ENCODE measurements around the gene SLC38A2.
"Not testable (repeated sequence)": the region's sequence is repeated elsewhere in the genome, so short reads cannot be mapped to it uniquely, and the experiment has no call there.

Gene SLC38A2

DNA sequence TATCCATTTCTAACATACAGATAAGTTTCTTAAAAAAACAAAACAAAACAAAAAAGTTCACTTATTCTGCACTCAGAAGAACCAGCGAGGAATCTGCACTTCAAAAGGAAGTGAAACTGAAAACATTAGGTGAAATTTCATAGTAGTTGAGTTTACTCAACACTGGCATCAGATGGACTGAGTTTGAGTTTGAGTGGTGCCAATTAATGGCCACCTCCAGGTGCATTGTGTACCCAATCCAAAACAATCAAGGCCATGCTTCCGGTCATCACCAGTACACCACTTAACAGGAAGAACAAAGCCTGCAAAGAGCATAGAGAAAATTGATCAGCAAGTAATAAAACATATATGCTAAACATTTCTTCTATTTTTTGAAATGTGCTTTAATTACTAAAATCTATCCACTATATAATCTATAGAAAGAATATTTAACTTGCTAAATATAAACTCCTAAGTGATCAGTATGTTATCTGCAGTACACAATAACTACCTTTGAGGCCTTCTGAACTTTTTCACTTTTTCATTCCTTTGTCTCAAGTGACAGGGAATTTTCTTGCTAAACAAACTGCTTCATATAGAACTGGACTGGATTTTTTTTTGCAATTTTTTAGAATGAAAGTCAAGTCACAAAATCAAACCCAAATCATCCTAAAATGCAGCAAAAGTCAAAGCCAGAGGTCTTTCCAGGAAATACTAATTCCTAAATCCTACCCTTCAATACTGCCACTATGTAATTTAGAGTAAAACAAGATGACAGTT lies 11.5 kb downstream of the SLC38A2 start:
- DNase-seq (ENCODE audit: low read depth), result no peak

- DNase-seq (ENCODE audit: low read depth), result no peak
Observed at GRCh38 chr12:46360370-46360769, 12.2 kb downstream of the SLC38A2 start.

GRCh38 chr12:46359667-46360280 lies 12.8 kb downstream of the SLC38A2 start:
- DNase-seq (ENCODE audit: low read depth), result no peak

DNA sequence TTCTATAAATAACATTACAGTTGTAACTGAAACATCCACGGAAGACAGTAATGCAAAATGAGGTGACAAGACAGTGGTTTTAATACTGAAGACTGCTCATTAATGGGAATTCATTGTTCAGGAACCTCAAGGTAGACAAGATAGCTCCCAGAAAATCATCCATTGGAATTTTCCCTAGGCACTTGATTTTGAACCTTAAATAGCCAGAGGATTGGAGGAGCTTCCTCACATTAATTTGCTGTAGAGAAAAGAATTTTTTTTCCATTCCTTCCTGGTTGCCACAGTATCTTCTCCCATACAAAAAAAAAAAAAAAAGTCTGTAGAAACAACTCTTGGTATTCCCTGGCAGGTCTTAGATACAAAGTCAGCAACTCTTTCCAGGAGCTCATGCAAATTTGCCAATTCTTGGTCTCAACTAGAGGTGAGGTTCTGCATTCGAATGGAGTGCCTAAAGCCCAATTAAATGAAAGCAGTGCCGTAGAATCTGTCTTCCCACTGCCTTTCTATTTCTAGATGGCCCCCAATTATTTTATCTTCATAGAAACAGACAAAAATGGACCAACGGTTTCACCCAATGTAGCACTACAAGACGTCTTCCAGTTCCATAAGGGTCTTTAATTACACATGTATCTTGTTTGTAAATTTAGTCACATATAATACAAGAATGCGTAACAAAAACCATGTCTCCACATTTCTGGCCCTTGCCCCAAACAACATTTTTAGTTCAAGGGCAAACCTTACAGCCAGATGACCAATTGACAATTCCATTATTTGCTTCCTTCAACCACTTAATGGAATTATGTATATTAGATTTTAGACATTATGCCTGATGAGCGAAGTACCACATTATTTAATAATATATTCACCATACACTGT lies 13.5 kb downstream of the SLC38A2 start:
- DNase-seq (ENCODE audit: low read depth), result no peak

GRCh38 chr12:46358325-46358700 lies 14.3 kb downstream of the SLC38A2 start:
- no peak for DNase-seq (ENCODE audit: low read depth)

DNA sequence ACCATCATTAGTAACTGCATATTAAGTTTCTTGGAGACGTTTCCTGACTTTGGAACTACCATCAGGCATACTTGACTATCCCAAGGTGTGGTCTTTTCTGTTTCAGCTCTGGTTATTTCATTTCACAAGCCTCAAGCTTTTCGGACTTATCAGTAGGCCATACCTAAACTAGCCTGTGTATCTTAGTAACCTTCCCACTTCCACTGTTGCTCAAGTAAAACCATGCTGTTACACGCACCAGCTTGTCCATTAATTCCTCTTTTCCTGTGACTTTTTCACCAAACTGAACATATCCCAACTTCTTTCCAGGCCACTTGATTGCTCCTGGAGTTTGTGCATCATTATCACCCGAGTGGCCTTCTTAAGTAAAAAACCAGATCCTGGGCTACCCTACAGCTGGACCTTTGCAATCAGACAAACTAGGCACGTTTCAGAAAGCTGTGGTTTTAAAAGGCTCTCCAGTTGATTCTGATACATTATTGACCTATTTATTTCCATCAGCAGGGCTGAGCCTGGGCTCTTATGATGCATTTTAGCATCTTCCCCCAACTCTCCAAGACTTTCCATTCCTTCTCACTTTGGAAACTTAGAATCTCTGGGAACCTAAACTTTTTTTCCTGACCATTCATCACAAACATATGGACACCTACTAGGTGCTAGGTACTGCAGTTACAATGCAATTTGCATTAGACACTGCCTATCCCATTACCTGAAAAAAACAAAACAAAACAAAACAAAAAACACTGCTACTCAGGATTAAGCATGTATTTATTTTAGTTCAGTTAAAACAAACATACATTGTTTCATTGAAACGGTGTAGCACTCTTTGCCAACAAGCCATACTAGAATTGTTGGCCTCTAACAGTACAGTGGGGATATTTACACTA lies 14.9 kb downstream of the SLC38A2 start:
- peak; percentile 43 for DNase-seq (ENCODE audit: low read depth)

DNA sequence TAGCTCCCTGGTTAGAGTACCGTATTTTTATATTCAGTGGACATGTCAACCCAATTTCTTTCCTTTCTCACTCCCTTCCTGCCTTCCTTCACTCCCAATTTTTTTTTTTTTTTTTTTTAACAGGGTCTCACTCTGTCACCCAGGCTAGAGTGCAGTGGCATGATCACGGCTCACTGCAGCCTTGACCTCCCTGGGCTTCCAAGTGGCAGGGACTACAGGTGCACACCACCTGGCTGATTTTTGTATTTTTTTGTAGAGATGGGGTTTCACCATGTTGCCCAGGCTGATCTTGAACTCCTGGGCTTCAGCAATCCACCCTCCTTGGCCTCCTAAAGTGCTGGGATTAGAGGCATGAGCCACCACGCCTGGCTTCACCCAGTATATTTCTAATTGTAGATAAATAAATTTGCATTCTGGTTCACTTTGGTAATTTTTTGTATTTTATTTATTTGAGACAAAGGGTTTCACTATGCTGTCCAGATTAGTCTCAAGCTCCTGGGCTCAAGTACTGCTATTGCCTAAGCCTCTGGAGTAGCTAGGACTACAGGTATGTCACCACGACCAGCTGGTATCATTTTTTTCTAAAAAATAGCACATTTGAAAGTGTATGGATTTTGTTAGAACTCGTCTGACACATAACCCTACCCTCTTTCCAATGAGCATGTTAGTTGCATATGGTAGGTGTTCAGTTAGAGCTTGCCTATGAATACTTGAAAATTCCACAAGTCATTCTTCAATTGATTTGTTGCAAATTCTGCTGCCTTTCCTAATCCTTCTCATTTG lies 15.7 kb downstream of the SLC38A2 start:
- no peak for DNase-seq (ENCODE audit: low read depth)

- DNase-seq (ENCODE audit: low read depth), result no peak
Observed at GRCh38 chr12:46354802-46355199, 17.8 kb downstream of the SLC38A2 start.

DNA sequence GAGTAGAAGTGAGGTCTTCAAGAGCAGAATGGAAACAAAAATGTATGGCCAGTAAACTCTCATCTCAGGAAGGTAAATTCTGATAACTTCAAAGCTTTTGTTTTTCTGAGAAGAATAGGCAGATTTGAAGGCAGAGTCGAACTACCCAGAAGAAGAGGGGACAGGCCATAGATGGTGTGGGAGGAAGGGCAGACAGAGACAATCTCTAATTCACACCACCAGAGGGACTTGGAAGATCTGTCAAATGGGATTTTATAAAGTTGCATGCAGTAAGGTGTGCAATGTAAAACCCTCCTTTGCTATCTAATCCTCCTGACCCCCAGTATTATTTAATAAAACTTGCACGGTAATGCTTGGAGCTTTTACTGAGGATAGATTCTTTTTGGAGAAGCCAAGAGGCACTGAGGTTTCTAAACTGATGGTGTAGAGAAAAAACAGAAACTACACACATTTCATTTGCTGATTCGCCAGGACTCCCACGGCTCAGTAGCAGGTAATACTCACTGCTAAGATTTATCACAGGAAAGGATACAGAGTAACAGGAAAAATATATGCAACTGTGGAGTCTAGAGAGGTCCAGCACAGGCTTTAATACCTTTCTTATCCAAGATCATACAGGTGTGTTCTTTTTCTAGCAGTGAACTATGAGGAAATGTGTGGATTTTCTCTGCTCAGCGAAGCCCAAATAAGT lies 18.3 kb downstream of the SLC38A2 start:
- DNase-seq (ENCODE audit: low read depth), result no peak

DNA sequence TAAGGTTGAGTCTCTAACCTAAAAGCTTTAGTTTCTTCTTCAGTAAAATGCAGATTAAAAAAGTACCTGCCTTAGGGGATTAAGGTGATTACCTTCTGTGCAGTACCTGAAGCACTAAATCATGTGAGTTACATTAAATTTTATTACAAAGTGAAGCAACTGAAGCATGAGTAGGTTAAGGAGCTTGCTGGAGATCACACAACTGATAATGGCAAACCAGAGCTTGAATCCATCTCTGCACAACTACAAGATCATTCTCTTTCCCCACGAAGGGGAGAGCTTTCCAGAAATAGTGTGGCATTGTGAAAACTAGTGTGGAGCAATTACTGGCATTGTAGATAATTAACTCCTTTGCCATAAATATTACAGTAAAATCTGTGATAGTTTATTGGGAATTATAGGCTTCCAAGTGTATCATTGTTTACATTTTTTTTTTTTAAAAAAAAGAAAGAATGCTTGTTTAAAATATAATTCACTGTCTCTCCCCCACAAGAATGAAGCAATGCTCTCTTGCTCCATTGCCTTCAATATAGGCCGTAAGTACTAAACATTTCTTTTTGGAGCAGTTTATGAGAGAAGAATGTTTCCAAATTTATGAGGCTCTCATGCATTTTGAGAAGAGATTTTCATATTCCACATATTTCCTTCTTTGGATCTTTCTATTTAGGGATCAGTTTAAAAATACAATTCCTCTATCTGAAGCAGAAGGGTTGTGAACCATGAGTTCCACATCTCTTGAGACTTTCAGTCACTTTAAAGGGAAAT lies 20.5 kb downstream of the SLC38A2 start:
- DNase-seq (ENCODE audit: low read depth), result no peak

- DNase-seq (ENCODE audit: low read depth), result no peak
Observed at GRCh38 chr12:46351138-46351537, 21.4 kb downstream of the SLC38A2 start.

- DNase-seq (ENCODE audit: low read depth), result no peak
Observed at GRCh38 chr12:46349253-46349652, 23.3 kb downstream of the SLC38A2 start.

GRCh38 chr12:46343118-46343852 lies 29.3 kb downstream of the SLC38A2 start:
- DNase-seq (ENCODE audit: low read depth), result no peak

- DNase-seq (ENCODE audit: low read depth), result no peak
Observed at GRCh38 chr12:46342562-46343033, 30.0 kb downstream of the SLC38A2 start.

- no peak for DNase-seq (ENCODE audit: low read depth)
Observed at GRCh38 chr12:46339051-46339450, 33.5 kb downstream of the SLC38A2 start.

DNA sequence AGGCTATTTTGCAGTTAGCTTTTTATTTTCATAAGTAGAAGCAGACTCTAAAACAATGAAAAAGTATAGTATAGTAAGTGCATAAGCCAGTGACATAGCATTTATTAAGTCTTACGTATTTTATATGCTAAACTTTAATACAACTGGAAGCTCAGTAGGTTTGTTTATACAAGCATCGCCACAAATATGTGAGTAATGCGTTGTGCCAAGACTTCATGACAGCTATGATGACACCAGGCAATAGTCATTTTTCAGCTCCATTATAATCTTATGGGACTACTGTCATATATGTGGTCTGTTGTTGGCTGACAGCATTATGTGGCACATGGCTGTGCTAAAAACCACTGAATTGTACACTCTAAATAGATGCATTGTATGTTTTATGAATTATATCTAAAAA lies 40.3 kb downstream of the SLC38A2 start:
- no peak for DNase-seq (ENCODE audit: low read depth)

DNA sequence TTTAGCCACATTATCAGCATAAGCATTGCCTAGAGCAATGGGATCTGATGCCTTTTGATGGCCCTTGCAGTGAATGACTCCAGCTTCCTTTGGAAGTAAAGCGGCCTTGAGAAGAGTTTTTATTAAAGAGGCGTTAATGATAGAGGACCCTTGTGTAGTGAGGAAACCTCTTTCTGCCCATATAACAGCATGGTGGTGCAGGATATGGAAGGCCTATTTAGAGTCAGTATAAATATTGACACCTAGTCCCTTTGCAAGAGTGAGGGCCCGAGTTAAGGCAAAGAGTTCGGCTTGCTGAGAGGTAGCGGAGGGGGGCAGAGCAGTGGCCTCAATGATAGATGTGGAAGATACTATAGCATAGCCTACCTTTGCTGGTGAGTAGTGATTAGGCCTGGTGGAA lies 47.5 kb downstream of the SLC38A2 start:
- not testable (repeated sequence) for DNase-seq (ENCODE audit: low read depth)

- no peak for DNase-seq (ENCODE audit: low read depth)
Observed at GRCh38 chr12:46320731-46321130, 51.8 kb downstream of the SLC38A2 start.

DNA sequence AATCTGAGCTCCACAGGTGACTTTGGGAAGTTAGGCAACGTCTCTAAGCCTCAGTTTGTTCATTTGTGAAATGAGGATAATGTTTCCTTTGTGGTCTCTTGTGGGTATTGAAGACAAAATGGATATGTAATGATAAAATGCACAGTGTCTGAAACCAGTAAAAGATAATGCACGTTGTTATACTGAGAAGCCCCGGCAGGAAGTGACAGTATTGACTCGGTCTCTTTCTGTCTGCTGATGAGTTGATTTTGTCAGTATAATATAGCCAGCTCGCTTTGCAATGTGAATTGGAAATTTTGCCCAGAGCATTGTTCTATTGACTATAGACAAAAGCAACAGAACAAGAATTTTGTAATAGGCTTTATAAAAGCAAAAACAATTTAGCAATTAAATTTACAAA lies 54.5 kb downstream of the SLC38A2 start:
- DNase-seq (ENCODE audit: low read depth), result no peak
